CD4-positive, alpha-beta T cell treated with Interleukin-4 for 1 hour (primary cell): ENCODE data around the gene ATP11A.
"Not testable (repeated sequence)": the region's sequence is repeated elsewhere in the genome, so short reads cannot be mapped to it uniquely, and the experiment has no call there.

Source experiments
- DNase-seq, 2 donors: peaks; one replicate each; pipeline ENCODE4 v3.0.0-alpha.2; 2020 to 2022

The ATP11A gene

GRCh38 chr13:112693831-112694497 lies 4.1 kb downstream of the ATP11A start:
- no peak for DNase-seq

GRCh38 chr13:112695121-112695520 lies 5.3 kb downstream of the ATP11A start:
- no peak for DNase-seq

- no peak for DNase-seq
Observed at GRCh38 chr13:112696001-112696868, 6.4 kb downstream of the ATP11A start.

- no peak for DNase-seq
Observed at GRCh38 chr13:112696869-112697465, 7.1 kb downstream of the ATP11A start.

GRCh38 chr13:112697756-112698655 lies 8.2 kb downstream of the ATP11A start:
- DNase-seq = no peak

- DNase-seq = no peak
Observed at GRCh38 chr13:112699322-112699918, 9.6 kb downstream of the ATP11A start.

GRCh38 chr13:112700291-112701060 lies 10.6 kb downstream of the ATP11A start:
- DNase-seq = no peak

GRCh38 chr13:112702341-112702985 lies 12.6 kb downstream of the ATP11A start:
- no peak for DNase-seq

- DNase-seq = no peak
Observed at GRCh38 chr13:112702986-112703379, 13.1 kb downstream of the ATP11A start.

- DNase-seq = no peak
Observed at GRCh38 chr13:112703449-112704284, 13.8 kb downstream of the ATP11A start.

- DNase-seq = no peak
Observed at GRCh38 chr13:112704308-112705145, 14.7 kb downstream of the ATP11A start.

GRCh38 chr13:112705286-112705685 lies 15.4 kb downstream of the ATP11A start:
- DNase-seq = no peak

- DNase-seq = no peak
Observed at GRCh38 chr13:112706171-112706570, 16.3 kb downstream of the ATP11A start.

- no peak for DNase-seq
Observed at GRCh38 chr13:112708560-112709240, 18.9 kb downstream of the ATP11A start.

- DNase-seq = not testable (repeated sequence)
Observed at GRCh38 chr13:112709316-112709715, 19.5 kb downstream of the ATP11A start.

- DNase-seq = no peak
Observed at GRCh38 chr13:112709825-112710783, 20.3 kb downstream of the ATP11A start.

- DNase-seq = no peak
Observed at GRCh38 chr13:112710855-112711527, 21.2 kb downstream of the ATP11A start.
